ENCODE measurements around the gene DENND6B.

DENND6B gene

DNA sequence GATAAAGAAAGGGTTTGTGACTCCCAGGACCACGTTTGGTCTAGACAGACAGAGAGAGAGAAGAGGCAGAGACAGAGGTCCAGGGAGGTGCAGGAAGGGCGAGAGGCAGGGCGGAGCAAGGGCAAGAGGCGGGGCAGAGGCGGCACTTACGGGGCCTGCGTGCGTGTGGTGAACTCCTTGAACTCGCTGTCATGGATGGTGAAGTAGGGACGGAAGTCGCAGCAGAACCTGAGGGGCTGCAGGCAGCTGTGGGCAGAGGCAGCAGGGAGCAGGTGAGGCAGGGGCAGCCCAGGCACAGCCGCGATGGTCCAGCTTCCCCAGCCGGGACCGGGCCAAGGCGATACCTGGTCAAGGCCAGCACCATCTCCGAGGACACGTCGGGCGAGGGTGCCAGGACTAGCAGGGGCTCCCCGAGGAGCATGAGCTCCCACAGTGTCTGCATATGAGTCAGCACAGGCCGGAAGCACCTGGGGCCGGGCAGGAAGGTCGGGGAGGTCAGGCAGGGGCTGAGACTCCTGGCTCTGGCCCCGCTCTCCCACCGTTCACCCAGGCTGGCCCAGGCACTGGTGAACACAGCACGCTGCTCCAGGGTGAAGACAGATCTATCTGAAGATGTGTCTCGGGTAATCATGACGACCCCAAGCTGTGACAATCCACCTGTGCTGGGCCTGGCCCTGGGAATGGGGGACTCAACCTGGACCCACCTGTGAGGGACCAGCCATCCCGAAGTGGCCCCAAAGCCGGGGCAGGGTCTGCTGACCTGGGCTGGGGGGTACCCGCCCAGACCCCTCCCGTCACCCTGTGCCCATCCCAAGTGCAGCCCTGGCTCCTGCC is 12.1 kb downstream of the DENND6B start:
- no peak for DNase-seq

DNA sequence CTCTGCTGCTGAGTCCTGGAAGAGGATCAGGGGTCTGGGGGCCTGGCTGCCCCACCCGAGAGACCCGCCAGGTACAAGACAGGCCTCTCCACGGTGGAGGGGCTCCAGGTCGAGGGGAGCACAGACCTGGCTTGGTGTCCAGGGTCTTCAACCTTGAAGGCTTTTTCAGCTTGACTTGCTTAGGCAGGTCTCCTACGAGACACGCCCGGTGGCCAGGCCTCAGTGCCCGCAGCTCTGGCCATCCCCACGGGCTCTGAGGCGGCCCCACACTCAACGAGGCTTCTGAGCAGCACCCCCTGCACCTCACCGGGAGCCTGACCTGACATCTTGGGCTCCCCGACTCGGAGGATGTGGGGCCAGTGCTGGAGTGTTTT is 12.7 kb downstream of the DENND6B start:
- no peak for DNase-seq

- DNase-seq: no peak
Observed at GRCh38 chr22:50313600-50313999, 13.2 kb downstream of the DENND6B start.

DNA sequence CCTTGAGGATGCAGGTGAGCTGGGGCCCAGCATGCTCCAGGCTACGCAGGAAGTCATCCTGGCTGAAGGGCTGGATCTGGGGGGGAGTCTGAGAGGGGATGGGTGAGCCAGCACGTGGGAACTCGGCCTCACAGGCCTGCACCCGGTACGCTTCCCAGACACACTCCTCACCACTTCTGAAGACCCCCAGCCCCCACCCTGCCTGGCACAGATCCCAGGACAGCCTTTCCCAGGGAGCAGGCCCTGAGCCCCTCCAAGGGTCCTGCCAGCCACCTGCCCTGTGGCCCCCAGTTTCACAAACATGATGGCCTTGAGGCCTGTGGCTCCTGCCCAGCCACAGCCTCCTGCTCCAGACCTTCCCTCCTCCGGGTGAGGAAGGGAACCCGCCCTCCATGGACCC is 13.8 kb downstream of the DENND6B start:
- DNase-seq: no peak

GRCh38 chr22:50312371-50312770 is 14.4 kb downstream of the DENND6B start:
- DNase-seq: no peak

- DNase-seq: no peak
Observed at GRCh38 chr22:50311606-50312351, 15.0 kb downstream of the DENND6B start.

- DNase-seq: no peak
Observed at GRCh38 chr22:50310949-50311444, 15.8 kb downstream of the DENND6B start.

GRCh38 chr22:50310031-50310722 is 16.6 kb downstream of the DENND6B start:
- DNase-seq: no peak

- no peak for DNase-seq
Observed at GRCh38 chr22:50309601-50309991, 17.2 kb downstream of the DENND6B start.

GRCh38 chr22:50308986-50309600 is 17.7 kb downstream of the DENND6B start:
- no peak for DNase-seq

DNA sequence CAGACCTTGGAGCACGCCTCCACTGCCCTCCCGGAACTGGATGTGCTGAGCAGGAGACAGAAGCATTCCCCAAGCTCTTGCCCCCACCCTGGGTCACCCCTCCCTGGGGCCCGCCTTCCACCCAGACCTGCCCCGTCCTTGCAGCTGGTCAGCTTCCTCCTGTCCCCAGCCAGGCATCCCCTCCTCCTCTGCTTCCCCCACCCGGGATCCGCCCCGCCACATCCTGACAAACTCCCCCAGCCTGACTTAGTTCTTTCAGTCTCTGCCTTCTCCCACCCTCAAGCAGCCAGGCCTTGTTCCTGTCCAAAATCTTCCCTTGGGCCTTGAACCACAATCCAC is 18.2 kb downstream of the DENND6B start:
- DNase-seq: no peak

DNA sequence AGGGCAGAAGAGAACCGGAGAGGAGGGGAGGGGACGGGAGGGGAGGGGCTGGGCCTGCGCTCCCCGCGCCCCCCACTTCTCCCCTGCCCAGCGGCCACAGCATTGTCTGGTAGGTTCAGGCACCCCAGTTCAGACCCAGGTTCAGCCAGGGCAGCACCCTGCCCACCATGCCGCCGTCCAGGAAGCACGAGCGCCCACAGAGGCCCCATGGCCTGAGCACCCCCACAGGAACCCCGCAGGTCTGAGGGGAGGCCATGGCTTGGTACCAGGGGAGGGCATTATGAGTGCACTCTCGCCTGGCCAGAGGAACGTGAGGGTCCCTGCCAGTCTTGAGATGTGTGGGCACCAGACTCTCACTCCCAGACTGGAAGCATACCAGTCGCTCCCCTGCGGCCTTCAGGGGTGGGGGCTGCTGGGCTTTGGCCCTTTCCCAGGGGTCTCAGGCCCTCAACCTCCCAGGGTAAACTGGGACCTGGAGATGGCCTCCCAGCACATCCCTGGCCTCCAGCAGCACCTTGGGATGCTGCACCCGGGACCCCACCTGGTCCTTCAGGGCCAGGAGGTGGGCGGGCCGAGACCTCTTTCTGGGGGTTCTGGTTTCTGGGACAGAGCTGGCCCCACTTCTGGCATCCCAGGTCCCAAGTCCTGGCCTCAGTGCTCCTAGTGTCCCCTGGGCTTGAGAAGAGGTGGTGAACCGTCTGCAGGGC is 18.8 kb downstream of the DENND6B start:
- DNase-seq: no peak

- peak; percentile 72 for DNase-seq
Observed at GRCh38 chr22:50306753-50307749, 19.8 kb downstream of the DENND6B start, which contains the start of gene PLXNB2. PLXNB2 (minus strand) TSS chr22:50307646; CDS start chr22:50290584, 17,062 bp downstream.

GRCh38 chr22:50305923-50306566 is 20.8 kb downstream of the DENND6B start:
- DNase-seq: peak; percentile 91

GRCh38 chr22:50305393-50305922 is 21.4 kb downstream of the DENND6B start:
- no peak for DNase-seq

GRCh38 chr22:50304528-50305392 is 22.1 kb downstream of the DENND6B start:
- DNase-seq: no peak

- no peak for DNase-seq
Observed at GRCh38 chr22:50303848-50304527, 22.8 kb downstream of the DENND6B start.

DNA sequence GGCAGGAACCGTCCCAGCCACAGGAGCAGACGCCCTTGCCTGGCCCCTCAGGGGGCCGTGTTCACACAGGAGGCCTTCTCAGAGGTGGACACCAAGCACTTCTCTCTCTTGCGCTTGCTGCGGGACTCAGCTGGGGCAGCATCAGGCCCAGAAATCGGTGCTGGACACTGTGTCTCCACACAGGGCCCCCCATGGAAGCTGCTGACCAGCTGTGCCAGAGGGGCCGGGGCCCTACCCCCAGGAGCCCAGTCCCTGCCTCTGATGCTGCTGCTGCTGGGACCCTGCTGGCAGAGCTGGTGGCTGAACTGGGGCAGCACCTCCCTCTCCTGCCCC is 23.3 kb downstream of the DENND6B start:
- no peak for DNase-seq

- DNase-seq: no peak
Observed at GRCh38 chr22:50302564-50302963, 24.2 kb downstream of the DENND6B start.
